H1 (cell line): ENCODE results near the gene JAG2. TPM values are rescaled to one million over a fixed set of nuclear protein-coding genes. Genes with fewer than 3 reads are reported as not detected.

ENCODE experiments used
- CTCF ChIA-PET: fragments of 300-600 bp; sonication (Branson Sonifier 250); formaldehyde crosslinking; loops from one replicate; lab custom pipeline; 2021; ENCODE audit not compliant: partially characterized antibody; lab: Charles Lee
- POLR2A ChIA-PET: fragments of 300-600 bp; sonication (Branson Sonifier 250); formaldehyde crosslinking; loops from one replicate; lab custom pipeline; 2021; ENCODE audit warnings: inconsistent platforms; ENCODE audit not compliant: partially characterized antibody; lab: Charles Lee
- DNase-seq, 2 experiments: peaks; one replicate each; pipeline versions ENCODE4 v3.0.0 to v3.0.0-alpha.2; 2010 to 2022; ENCODE audit warnings: low spot score in 2 of 2, low read depth in 1 of 2, mixed read lengths in 1 of 2
- FAIRE-seq: peaks from 2 replicates; lab custom pipeline; 2011; peaks lifted over from hg19 to GRCh38; lab: Jason Lieb, UNC
- H2AFZ ChIP-seq: 2 replicates; pipeline ENCODE4 v1.8.1; 2012; ENCODE audit warnings: low read length, inconsistent platforms
- H2AK5ac ChIP-seq: 2 replicates; pipeline ENCODE4 v1.6.1; 2013; ENCODE audit warnings: low read depth, low read length
- H2BK120ac ChIP-seq: replicated peaks from 2 replicates; pipeline ENCODE3; 2013; ENCODE audit warnings: low read depth, low read length, inconsistent platforms
- H2BK12ac ChIP-seq: 2 replicates; pipeline ENCODE4 v1.6.1; 2013; ENCODE audit warnings: low read depth, low read length
- H2BK15ac ChIP-seq: 2 replicates; pipeline ENCODE4 v1.6.1; 2013; ENCODE audit warnings: low read length
- H2BK20ac ChIP-seq: 2 replicates; pipeline ENCODE4 v1.6.1; 2013; ENCODE audit warnings: low read length
- H2BK5ac ChIP-seq: 2 replicates; pipeline ENCODE4 v1.6.1; 2013; ENCODE audit warnings: low read depth, low read length
- H3K14ac ChIP-seq: 2 replicates; pipeline ENCODE4 v1.6.1; 2013; ENCODE audit warnings: inconsistent platforms; ENCODE audit not compliant: insufficient read length
- H3K18ac ChIP-seq: 2 replicates; pipeline ENCODE4 v1.6.1; 2013; ENCODE audit warnings: low read length; ENCODE audit errors: extremely low read depth
- H3K23ac ChIP-seq: 2 replicates; pipeline ENCODE4 v1.6.1; 2013; ENCODE audit warnings: inconsistent platforms; ENCODE audit not compliant: insufficient read length
- H3K23me2 ChIP-seq: 2 replicates; pipeline ENCODE4 v1.6.1; 2013; ENCODE audit warnings: low read depth, low read length
- H3K27ac ChIP-seq: 2 replicates; pipeline ENCODE4 v1.6.1; 2011; ENCODE audit warnings: low read depth, low read length, inconsistent platforms
- H3K27me3 ChIP-seq, 4 experiments: replicated peaks in 1 of 4; 1 replicate in 1 of 4; 2 replicates in 3 of 4; pipeline versions ENCODE4 v1.6.1 to v1.8.1; 2011 to 2013; ENCODE audit warnings: low read length in 3 of 4, mild to moderate bottlenecking in 3 of 4, inconsistent platforms in 2 of 4, mixed read lengths in 2 of 4, moderate library complexity in 1 of 4; ENCODE audit not compliant: control insufficient read depth in 3 of 4, insufficient read depth in 3 of 4; ENCODE audit errors: extremely low read depth in 1 of 4
- H3K36me3 ChIP-seq, 4 experiments: 2 replicates each; pipeline versions ENCODE4 v1.6.1 to v1.8.1; 2011 to 2013; ENCODE audit warnings: mild to moderate bottlenecking in 4 of 4, low read length in 3 of 4, moderate library complexity in 2 of 4, control low read depth in 1 of 4, inconsistent platforms in 1 of 4; ENCODE audit not compliant: insufficient read depth in 4 of 4, control insufficient read depth in 2 of 4
- H3K4ac ChIP-seq: replicated peaks from 2 replicates; pipeline ENCODE3; 2013; ENCODE audit warnings: low read length, low read depth, mixed read lengths, inconsistent platforms; ENCODE audit not compliant: insufficient read length
- H3K4me1 ChIP-seq, 4 experiments: replicated peaks in 1 of 4; 1 replicate in 1 of 4; 2 replicates in 3 of 4; pipeline versions ENCODE4 v1.6.1 to v1.8.1; 2011 to 2013; ENCODE audit warnings: low read length in 3 of 4, inconsistent platforms in 2 of 4, mixed read lengths in 1 of 4; ENCODE audit not compliant: insufficient read depth in 4 of 4, control insufficient read depth in 3 of 4
- H3K4me2 ChIP-seq, 2 experiments: 2 replicates each; pipeline versions ENCODE4 v1.6.1 to v1.8.1; 2011 to 2013; ENCODE audit warnings: low read depth in 2 of 2, low read length in 2 of 2, control low read depth in 1 of 2, inconsistent platforms in 1 of 2, mild to moderate bottlenecking in 1 of 2; ENCODE audit not compliant: insufficient read depth in 1 of 2
- H3K4me3 ChIP-seq, 4 experiments: fragments of 200-600, 300-600 bp in 1 of 4; sonication (generic), shearing (Covaris generic), sonication (Bioruptor Twin) in 1 of 4; 2 replicates each; pipeline versions ENCODE4 v1.5.1 to v1.8.1; 2011 to 2016; ENCODE audit warnings: low read length in 4 of 4, low read depth in 3 of 4, control low read depth in 2 of 4, inconsistent platforms in 2 of 4, mild to moderate bottlenecking in 2 of 4, mixed read lengths in 1 of 4, moderate library complexity in 1 of 4; ENCODE audit not compliant: insufficient read depth in 2 of 4; ENCODE audit errors: extremely low read depth in 1 of 4
- H3K56ac ChIP-seq: replicated peaks from 2 replicates; pipeline ENCODE3; 2013; ENCODE audit warnings: low read depth, mild to moderate bottlenecking, mixed read lengths, low read length, inconsistent platforms; ENCODE audit not compliant: insufficient read length
- H3K79me1 ChIP-seq: 2 replicates; pipeline ENCODE4 v1.6.1; 2013; ENCODE audit warnings: low read depth, low read length, control low read depth
- H3K79me2 ChIP-seq, 2 experiments: 2 replicates each; pipeline versions ENCODE4 v1.6.1 to v1.8.1; 2012 to 2013; ENCODE audit warnings: low read length in 2 of 2, mild to moderate bottlenecking in 2 of 2, inconsistent platforms in 1 of 2; ENCODE audit not compliant: insufficient read depth in 2 of 2, control insufficient read depth in 1 of 2
- H3K9ac ChIP-seq, 4 experiments: replicated peaks in 1 of 4; 1 replicate in 1 of 4; 2 replicates in 3 of 4; pipeline versions ENCODE4 v1.6.1 to v1.8.1; 2011 to 2013; ENCODE audit warnings: low read depth in 3 of 4, low read length in 3 of 4, control low read depth in 2 of 4, mild to moderate bottlenecking in 2 of 4, moderate library complexity in 2 of 4, inconsistent platforms in 1 of 4; ENCODE audit errors: extremely low read depth in 1 of 4
- H3K9me3 ChIP-seq, 2 experiments: 2 replicates each; pipeline versions ENCODE4 v1.6.1 to v1.8.1; 2012 to 2013; ENCODE audit warnings: mild to moderate bottlenecking in 2 of 2, moderate library complexity in 2 of 2, control low read depth in 1 of 2, inconsistent platforms in 1 of 2, low read depth in 1 of 2, low read length in 1 of 2, mixed read lengths in 1 of 2; ENCODE audit not compliant: insufficient read depth in 2 of 2
- H4K20me1 ChIP-seq, 2 experiments: replicated peaks in 1 of 2; 2 replicates each; pipeline versions ENCODE3 to v1.8.1; 2011 to 2013; ENCODE audit warnings: inconsistent platforms in 2 of 2, low read length in 2 of 2, mild to moderate bottlenecking in 1 of 2; ENCODE audit not compliant: insufficient read depth in 2 of 2, control insufficient read depth in 1 of 2
- H4K5ac ChIP-seq: 2 replicates; pipeline ENCODE4 v1.6.1; 2013; ENCODE audit warnings: low read length, low read depth, mixed read lengths, inconsistent platforms; ENCODE audit not compliant: insufficient read length
- H4K8ac ChIP-seq: 2 replicates; pipeline ENCODE4 v1.8.0; 2013; ENCODE audit warnings: mild to moderate bottlenecking, moderate library complexity, low read length, inconsistent platforms; ENCODE audit not compliant: insufficient read depth; ENCODE audit errors: extremely low read depth
- H4K91ac ChIP-seq: replicated peaks from 2 replicates; pipeline ENCODE3; 2013; ENCODE audit warnings: low read length, mixed read lengths, inconsistent platforms; ENCODE audit not compliant: insufficient read length
- JUN ChIP-seq: IDR thresholded peaks from 2 replicates; pipeline ENCODE4 v1.6.1; 2011; ENCODE audit warnings: low read depth, mild to moderate bottlenecking, improper control_type of control experiment, low read length
- WGBS, 2 experiments: shearing (Covaris generic) in 1 of 2; methylation state at CpG; one replicate each; pipeline versions ENCODE4 v1.1.6 to v1.1.7; 2013 to 2015; ENCODE audit warnings: low lambda C conversion rate in 2 of 2, mixed read lengths in 2 of 2, inconsistent platforms in 1 of 2, low coverage in 1 of 2, missing lambda C conversion rate in 1 of 2; ENCODE audit not compliant: insufficient replicate concordance in 2 of 2, insufficient coverage in 1 of 2, insufficient read length in 1 of 2; ENCODE audit errors: extremely low coverage in 1 of 2, missing lambda C conversion rate in 1 of 2; 5-methylcytosine and 5-hydroxymethylcytosine counted together
- polyA plus RNA-seq, 7 experiments: library from polyadenylated mRNA; depleted of rRNA in 3 of 7; stranded (reverse) in 5 of 7; unstranded in 2 of 7; fragments of >200 nt in 5 of 7; fragments of 200-250 nt in 2 of 7; gene quantifications; 1 replicate in 5 of 7; 2 replicates in 1 of 7; 4 replicates in 1 of 7; pipeline versions ENCODE4 v1.2.1 to v1.2.3, GENCODE V29; 2011 to 2013; ENCODE audit warnings: missing spikeins in 2 of 7, mixed read lengths in 2 of 7
- total RNA-seq: library from RNA; stranded (reverse); fragmentation: NEBNext Ultra II Directional; extraction: Animal tissue kit (Norgen Biotek cat#: 25700); gene quantifications from 2 replicates; pipeline ENCODE4 v1.2.1, GENCODE V29; 2021

JAG2 gene
- total and polyA plus RNA-seq, 2 of the 8 experiments (the other 6 are each of a cell fraction or from before 2014, with no cell fraction given), result 2.8 to 6.2 TPM

GRCh38 chr14:105153739-105154475 is 14.7 kb downstream of the JAG2 start:
- H3K18ac ChIP-seq, result no peak overlapping the region
- H2BK120ac ChIP-seq, result no peak overlapping the region
- no peak overlapping the region for H2BK12ac ChIP-seq
- ChIA-PET CTCF (interaction anchor here (0.6 to 2.5 kb wide), 7 partner anchors 9 to 281 kb away, joined by 3 to 10 read pairs (median 4); partner anchors contain the start of gene JAG2), POLR2A (interaction anchor here (1.2 kb wide), 1 partner anchor 16 kb away, joined by 3 read pairs; no protein-coding TSS in a partner anchor)
- H3K4ac ChIP-seq, result no peak overlapping the region
- 94% methylated on average over 24 of the region's 26 CpGs; no CpG with 5 or more reads in 1 of the 2 experiments for WGBS, 2 experiments
- no peak overlapping the region for H3K23ac ChIP-seq
- H4K91ac ChIP-seq, result no peak overlapping the region
- no peak for DNase-seq
- no peak for FAIRE-seq
- peaks cover 0 to 8% (median 0%) of the 10 kb centered on the region in 4 experiments; a peak in 4 of 7 replicates for H3K4me1 ChIP-seq
- H3K4me2 ChIP-seq, result no peak overlapping the region
- peak overlapping the region; percentile 51; the same call in 1 of the 2 replicates for H4K8ac ChIP-seq
- H3K56ac ChIP-seq, result no peak overlapping the region
- no peak overlapping the region for H3K9ac ChIP-seq
- no peak overlapping the region for H3K14ac ChIP-seq
- no peak for TF ChIP-seq JUN
- H3K36me3 ChIP-seq, result no peaks in the 10 kb centered on the region
- H3K4me3 ChIP-seq, result no peak overlapping the region
- no peak overlapping the region for H3K27ac ChIP-seq
- H3K9me3 ChIP-seq, result no peaks in the 10 kb centered on the region
- H4K20me1 ChIP-seq, result peaks cover 0 to 2% of the 10 kb centered on the region in 2 experiments
- H3K79me1 ChIP-seq, result no peaks in the 10 kb centered on the region
- no peak overlapping the region for H2AFZ ChIP-seq
- H4K5ac ChIP-seq, result no peak overlapping the region
- no peak overlapping the region for H2BK20ac ChIP-seq
- H2AK5ac ChIP-seq, result no peak overlapping the region
- H3K23me2 ChIP-seq, result 0 out of 2 replicates have a peak, but pooled peaks cover 2% of the 10 kb centered on the region
- H2BK15ac ChIP-seq, result no peak overlapping the region
- H3K27me3 ChIP-seq, result no peaks in the 10 kb centered on the region
- no peak overlapping the region for H2BK5ac ChIP-seq
- no peaks in the 10 kb centered on the region for H3K79me2 ChIP-seq
